ENCODE data around the gene TBP.
"Not testable (repeated sequence)": the region's sequence is repeated elsewhere in the genome, so short reads cannot be mapped to it uniquely, and the experiment has no call there.

TBP gene

DNA sequence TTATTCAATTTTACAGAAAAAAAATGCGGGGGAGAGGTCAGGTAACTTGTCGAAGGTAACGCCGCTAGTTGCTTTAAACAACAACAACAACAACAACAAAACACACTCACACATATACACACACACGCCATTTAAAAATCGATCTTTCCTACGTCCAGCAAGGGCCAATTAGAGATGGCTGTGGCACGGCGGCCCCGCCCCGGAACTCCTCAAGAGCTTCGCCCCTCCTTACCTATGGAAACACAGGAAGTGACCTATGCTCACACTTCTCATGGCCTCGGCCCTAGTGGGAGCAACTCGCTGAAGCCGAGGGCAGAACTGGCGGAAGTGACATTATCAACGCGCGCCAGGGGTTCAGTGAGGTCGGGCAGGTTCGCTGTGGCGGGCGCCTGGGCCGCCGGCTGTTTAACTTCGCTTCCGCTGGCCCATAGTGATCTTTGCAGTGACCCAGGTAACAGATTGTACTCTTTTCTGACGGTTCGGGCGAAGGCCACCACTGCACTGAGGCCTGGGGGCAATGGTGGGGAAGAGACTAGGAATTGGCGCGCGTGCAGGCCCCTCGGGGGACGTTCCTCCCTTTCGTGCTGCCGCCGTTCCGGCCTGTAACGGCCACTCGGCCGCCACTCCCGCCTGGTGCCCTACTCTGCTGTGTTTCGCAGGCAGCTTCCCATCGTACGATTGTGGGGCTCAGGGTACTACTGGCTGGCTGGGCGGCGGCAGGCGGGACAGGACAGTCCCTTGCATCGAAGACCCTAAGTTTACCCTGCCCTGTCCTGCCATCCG is at the start of gene TBP:
TBP (plus strand) TSS at position 357 of the 783 bp plus-strand sequence. CDS start 2,661 bp downstream, outside the sequence.
- DNase-seq = peak; percentile 96

- no peak for DNase-seq
Measured at GRCh38 chr6:170504479-170504878, 49.7 kb upstream of the TBP start.

- no peak for DNase-seq
Measured at GRCh38 chr6:170505306-170505705, 48.9 kb upstream of the TBP start.

GRCh38 chr6:170506446-170506845 is 47.7 kb upstream of the TBP start:
- no peak for DNase-seq

GRCh38 chr6:170507728-170508127 is 46.4 kb upstream of the TBP start:
- not testable (repeated sequence) for DNase-seq

DNA sequence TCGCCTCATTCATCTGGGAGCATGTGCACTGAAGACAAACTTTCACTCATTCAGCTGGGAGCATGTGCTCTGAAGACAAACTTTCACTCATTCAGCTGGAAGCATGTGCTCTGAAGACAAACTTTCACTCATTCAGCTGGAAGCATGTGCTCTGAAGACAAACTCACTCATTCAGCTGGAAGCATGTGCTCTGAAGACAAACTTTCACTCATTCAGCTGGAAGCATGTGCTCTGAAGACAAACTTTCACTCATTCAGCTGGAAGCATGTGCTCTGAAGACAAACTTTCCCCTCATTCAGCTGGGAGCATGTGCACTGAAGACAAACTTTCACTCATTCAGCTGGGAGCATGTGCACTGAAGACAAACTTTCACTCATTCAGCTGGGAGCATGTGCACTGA is 45.9 kb upstream of the TBP start:
- DNase-seq = not testable (repeated sequence)

DNA sequence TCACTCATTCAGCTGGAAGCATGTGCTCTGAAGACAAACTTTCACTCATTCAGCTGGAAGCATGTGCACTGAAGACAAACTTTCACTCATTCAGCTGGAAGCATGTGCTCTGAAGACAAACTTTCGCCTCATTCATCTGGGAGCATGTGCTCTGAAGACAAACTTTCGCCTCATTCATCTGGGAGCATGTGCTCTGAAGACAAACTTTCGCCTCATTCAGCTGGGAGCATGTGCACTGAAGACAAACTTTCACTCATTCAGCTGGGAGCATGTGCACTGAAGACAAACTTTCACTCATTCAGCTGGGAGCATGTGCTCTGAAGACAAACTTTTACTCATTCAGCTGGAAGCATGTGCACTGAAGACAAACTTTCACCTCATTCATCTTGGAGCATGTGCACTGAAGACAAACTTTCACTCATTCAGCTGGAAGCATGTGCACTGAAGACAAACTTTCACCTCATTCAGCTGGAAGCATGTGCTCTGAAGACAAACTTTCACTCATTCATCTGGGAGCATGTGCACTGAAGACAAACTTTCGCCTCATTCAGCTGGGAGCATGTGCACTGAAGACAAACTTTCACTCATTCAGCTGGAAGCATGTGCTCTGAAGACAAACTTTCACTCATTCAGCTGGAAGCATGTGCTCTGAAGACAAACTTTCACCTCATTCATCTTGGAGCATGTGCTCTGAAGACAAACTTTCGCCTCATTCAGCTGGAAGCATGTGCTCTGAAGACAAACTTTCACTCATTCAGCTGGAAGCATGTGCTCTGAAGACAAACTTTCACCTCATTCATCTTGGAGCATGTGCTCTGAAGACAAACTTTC is 45.1 kb upstream of the TBP start:
- DNase-seq = not testable (repeated sequence)

DNA sequence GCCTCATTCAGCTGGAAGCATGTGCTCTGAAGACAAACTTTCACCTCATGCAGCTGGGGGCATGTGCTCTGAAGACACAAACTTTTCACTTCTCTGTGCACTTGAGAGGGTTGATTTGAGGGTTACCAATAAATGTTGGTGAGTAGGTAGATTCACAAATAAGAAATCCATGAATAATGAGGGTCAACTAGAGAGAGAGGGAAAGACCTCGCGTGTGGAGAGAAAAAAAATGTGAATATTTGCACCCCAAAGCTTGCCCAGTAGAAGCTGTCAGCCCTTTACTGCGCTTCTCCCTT is 44.5 kb upstream of the TBP start:
- DNase-seq = no peak

GRCh38 chr6:170510631-170511030 is 43.5 kb upstream of the TBP start:
- no peak for DNase-seq

DNA sequence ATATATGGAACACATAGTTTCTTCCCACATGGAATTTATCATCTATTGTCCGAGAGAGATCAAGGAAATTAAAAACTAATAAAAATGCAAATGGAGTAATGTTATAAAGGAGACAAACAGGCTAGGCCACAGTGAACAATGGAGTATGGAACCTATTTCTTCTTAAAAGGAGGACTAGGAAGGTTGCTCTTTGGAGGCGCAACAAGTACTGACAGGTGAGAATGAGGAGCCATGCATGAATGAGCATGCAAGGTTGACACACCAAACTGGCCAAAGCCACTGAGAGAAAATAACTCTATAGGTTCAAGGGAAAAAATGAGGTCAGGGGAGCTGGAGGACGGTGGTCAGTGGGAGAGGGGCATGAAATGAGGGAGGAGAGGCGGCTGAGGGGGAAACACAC is 41.9 kb upstream of the TBP start:
- no peak for DNase-seq

DNA sequence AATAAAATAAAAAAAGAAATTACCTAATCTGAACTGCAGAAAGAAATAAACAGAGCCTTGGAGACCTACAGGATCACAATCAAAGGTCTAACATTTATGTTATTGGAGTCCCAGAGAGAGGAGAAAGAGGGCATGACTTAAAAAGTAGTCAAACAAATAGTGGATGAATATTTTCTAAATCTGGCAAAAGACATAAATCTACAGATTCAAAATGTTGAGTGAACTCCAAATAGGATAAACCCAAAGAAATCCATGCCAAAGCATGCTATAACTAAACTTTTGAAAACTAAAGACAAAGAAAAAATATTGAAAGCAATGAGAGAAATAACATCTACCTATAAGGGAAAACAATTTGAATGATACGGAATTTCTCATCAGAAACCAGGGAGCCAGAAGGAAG is 39.3 kb upstream of the TBP start:
- no peak for DNase-seq

DNA sequence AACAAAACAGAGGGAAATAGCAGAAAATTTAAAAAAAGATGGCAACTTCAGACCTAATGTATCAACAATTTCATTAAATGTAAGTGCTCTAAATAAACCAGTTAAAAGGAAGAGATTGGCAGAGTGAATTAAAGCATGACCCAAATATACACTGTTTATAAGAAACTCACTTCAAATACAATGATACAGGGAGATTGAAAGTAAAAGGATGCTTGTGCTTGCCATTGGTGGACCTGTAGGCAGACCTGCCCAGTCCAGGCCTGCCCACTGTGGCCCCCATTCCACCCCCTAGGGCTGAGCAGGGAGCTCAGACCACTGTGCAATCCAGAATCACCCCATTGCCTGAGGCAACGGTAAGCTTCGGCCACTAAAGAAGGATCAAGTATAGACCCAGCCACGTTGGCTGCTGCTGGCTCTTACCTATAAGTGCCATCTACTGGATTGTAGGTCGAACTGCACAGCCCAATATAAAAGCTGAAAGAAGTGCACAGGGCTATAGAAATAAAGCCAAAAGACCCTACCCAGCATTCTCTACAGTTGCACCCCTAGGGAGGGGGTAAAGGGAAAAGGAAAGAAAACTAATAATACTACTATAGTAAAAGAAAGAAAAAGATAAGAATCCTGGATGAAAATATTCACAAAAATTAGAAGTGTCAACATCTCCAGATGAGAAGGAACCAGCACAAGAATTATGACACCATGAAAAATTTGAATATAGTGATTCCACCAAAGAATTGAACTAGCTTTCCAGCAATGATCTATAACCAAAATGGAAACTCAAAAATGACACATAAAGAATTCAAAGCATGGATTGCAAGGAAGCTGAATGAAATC is 37.2 kb upstream of the TBP start:
- DNase-seq = peak; percentile 36

- no peak for DNase-seq
Measured at GRCh38 chr6:170522565-170523183, 31.5 kb upstream of the TBP start.

DNA sequence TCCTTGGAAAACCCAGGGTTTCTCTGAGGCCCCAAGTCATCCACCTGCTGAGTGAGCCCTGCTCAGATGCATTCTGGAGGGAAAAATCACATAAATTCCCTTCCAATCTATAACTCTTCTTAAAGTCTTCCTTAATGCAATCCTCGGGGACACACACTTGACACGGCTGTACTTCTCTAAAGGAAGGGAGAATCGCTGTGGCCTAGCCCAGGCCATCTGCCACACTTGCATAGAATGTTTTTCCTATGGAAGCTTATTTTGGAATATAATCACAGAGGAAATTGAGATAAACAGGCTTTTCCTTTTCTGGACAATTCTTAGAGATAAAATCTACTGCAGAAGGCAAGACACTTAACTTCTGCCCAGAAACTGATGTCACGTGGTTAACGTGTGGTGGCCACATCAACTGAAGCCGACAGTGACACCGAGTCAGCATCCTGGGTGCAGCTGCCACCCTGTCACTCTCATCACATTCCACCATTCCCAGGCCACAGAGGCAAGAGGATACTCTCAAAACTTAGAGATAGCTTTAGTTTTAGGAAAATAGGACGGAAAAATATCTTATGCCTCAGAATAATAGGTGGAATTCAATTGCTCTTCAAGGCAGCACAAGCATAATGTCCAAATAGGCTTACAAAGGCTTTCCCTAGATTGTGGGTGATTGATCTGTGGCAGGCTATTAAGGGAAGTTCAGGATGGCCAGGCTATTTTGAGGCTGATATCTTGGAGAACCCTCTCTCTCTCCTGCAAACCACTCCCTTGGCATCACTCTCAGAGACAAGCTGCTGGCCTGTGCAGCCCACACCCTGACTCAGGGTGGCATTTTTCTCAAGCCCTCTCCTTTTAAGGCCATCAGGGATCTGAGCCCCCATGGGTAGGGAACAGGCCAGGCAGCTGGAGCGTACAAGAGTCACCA is 30.7 kb upstream of the TBP start:
- no peak for DNase-seq

DNA sequence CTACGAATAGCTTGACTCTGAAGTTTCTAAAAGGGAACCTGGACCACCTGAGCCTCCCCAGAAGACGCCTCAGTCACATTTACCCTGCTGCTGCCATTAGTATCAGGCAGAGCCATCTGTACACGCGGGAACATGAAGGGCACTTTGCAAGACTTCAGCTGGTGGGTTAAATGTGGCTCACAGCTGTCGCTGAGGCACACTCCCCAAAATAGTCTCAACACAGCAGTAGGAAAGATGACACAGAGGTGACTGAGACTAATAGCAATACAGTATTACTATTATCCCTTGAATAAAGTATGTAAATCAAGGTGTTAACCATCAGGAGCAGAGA is 30.0 kb upstream of the TBP start:
- DNase-seq = no peak

DNA sequence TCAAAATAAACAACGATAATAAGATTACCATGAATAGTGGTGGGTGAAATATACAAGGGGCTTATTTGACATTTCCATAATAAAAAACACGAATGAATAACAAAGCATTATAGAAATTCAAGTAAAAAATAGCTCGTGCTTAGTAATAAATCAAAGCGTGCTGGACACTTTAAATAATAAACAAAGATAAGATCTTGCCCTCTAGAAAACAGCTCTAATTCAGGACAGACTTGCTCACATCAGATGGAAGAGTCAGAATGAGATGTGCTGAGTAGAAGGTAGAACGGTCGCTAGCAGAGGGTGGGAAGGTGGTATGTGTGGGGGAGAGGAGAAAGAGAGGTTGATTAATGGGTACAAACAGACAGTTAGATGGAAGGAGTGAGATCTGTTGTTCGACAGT is 28.4 kb upstream of the TBP start:
- DNase-seq = no peak

DNA sequence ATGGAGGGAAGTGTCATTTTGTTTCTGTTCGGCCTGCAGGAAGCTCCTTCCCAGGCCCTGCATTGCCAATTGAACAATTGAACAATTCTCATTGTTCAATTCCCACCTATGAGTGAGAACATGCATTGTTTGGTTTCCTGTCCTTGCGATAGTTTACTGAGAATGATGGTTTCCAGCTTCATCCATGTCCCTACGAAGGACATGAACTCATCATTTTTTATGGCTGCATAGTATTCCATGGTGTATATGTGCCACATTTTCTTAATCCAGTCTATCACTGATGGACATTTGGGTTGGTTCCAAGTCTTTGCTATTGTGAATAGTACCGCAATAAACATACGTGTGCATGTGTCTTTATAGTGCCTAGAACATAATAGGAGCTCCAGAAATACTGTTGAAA is 26.2 kb upstream of the TBP start:
- not testable (repeated sequence) for DNase-seq

- peak; percentile 58 for DNase-seq
Measured at GRCh38 chr6:170529839-170530469, 24.2 kb upstream of the TBP start.

DNA sequence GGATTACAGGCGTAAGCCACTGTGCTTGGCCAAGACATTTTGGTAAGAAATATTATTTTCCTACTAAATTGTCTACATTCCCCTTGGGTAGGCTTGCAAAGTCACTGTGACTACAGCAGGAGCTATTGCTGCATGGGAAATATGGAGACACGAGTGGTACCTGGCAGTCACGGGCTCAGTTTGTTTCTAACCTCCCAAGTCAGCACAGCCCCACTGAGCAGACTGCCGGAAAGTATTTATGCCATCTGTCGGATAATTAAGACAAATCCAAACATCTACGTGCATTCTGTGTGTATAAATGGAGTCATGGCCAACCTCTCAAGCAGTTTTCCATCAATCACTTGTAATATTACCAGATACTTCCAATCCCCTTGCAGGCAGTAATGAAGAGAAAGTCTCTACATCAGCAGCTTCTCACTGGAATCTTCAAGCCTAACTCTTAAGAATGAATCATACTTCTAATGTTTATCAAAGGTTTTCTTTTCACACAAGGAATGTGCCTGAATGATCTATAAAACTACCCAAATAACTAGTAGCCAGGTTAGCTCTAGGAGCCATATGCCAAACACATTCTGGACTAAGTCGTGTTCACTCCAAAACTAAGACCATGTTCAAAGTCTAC is 21.2 kb upstream of the TBP start:
- no peak for DNase-seq

DNA sequence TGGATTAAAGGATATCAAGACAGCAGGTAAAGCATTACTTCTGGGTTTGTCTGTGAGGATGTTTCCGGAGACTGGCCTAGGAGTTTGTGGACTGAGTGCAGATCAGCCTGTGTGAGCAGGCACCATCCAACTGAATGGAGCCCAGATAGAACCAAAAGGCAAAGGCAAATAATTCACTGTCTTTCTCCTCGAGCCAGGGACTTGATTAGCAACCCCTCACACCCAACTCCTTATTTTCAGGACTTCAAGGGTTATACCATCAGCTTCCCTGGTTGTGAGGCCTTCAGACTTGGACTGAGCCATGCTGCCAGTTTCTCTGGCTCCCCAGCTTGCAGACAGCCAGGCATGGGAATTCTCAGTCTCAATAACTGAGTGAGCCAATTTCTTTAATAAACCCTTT is 20.4 kb upstream of the TBP start:
- no peak for DNase-seq

GRCh38 chr6:170535004-170535403 is 19.2 kb upstream of the TBP start:
- DNase-seq = no peak

Data from activated gamma-delta T cell treated with Interleukin-2 at 50 U/mL for 16 hours (primary cell).